T-helper 9 cell (primary cell): ENCODE results near the gene DPYSL3.

Experiments
- DNase-seq: peaks from one replicate; pipeline ENCODE4 v3.0.0-alpha.2; 2020

DPYSL3 gene

GRCh38 chr5:147360816-147361215 is 149.1 kb downstream of the DPYSL3 start:
- DNase-seq, result no peak

GRCh38 chr5:147359581-147359980 is 150.3 kb downstream of the DPYSL3 start:
- DNase-seq, result no peak

GRCh38 chr5:147359101-147359500 is 150.8 kb downstream of the DPYSL3 start:
- DNase-seq, result no peak

- DNase-seq, result no peak
These were observed 160.6 kb downstream of the DPYSL3 start for GRCh38 chr5:147349241-147349640.

GRCh38 chr5:147348451-147348850 is 161.4 kb downstream of the DPYSL3 start:
- DNase-seq, result no peak

- no peak for DNase-seq
These were observed 161.8 kb downstream of the DPYSL3 start for GRCh38 chr5:147348046-147348445.

- no peak for DNase-seq
These were observed 163.8 kb downstream of the DPYSL3 start for GRCh38 chr5:147346006-147346561.

GRCh38 chr5:147344861-147345260 is 165.0 kb downstream of the DPYSL3 start:
- no peak for DNase-seq

GRCh38 chr5:147341345-147341744 is 168.5 kb downstream of the DPYSL3 start:
- no peak for DNase-seq

- DNase-seq, result no peak
These were observed 168.9 kb downstream of the DPYSL3 start for GRCh38 chr5:147340941-147341340.
